Transverse colon (tissue), 4 donors: ENCODE measurements around the gene KCNH2.

ENCODE experiments used
- EP300 ChIP-seq: sonication (generic); formaldehyde crosslinking; IDR thresholded peaks from one replicate; pipeline ENCODE4 v1.6.1; 2017; ENCODE audit warnings: antibody characterized with exemption, low read depth
- POLR2AphosphoS5 ChIP-seq, 3 donors: sonication (generic); formaldehyde crosslinking; IDR thresholded peaks; one replicate each; pipeline ENCODE4 v1.6.1; 2016; ENCODE audit warnings: antibody characterized with exemption in 3 of 3
- TF ChIP-seq, protein P1 (sequence below), 5 experiments: fragments of 200-600 bp in 3 of 5; fragments of 450-650 bp in 2 of 5; sonication (generic) in 3 of 5; IDR thresholded peaks; 1 replicate in 2 of 5; 2 replicates in 3 of 5; pipeline ENCODE4 v1.5.1; 2016 to 2017; ENCODE audit warnings: antibody characterized with exemption in 5 of 5, inconsistent platforms in 3 of 5, mild to moderate bottlenecking in 2 of 5, moderate library complexity in 1 of 5

DNA sequence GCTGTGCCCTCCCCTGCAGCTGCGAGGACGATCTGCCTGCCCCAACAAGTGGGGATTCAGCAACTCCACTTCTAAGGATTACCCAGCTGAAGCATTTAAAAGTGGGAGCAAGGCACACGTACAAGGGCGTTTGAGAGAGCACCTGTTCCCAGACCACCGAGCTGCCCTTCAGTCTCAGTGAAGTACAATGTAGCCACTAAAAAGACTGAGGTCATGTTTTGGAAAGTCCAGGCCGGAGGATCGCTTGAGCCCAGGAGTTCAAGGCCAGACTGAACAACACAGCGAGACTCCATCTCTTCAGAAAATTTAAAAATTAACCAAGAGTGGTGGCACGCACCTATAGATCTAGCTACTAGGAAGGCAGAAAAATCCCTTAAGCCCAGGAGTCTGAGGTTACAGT, 27.4 kb upstream of the KCNH2 start:
- TF ChIP-seq POLR2AphosphoS5 (IDR thresholded peaks at IDR 0.05) (no peak), EP300 (no peak)
- TF ChIP-seq, protein P1, sequence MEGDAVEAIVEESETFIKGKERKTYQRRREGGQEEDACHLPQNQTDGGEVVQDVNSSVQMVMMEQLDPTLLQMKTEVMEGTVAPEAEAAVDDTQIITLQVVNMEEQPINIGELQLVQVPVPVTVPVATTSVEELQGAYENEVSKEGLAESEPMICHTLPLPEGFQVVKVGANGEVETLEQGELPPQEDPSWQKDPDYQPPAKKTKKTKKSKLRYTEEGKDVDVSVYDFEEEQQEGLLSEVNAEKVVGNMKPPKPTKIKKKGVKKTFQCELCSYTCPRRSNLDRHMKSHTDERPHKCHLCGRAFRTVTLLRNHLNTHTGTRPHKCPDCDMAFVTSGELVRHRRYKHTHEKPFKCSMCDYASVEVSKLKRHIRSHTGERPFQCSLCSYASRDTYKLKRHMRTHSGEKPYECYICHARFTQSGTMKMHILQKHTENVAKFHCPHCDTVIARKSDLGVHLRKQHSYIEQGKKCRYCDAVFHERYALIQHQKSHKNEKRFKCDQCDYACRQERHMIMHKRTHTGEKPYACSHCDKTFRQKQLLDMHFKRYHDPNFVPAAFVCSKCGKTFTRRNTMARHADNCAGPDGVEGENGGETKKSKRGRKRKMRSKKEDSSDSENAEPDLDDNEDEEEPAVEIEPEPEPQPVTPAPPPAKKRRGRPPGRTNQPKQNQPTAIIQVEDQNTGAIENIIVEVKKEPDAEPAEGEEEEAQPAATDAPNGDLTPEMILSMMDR (IDR thresholded peaks at IDR 0.05): no peak
